NCI-H1092 treated with DMSO at 0.1 percent for 48 hours (cell line): ENCODE measurements around the gene PRICKLE2.
A peak's percentile ranks its signal among the peaks of the same experiment; 100 is the strongest.

Source experiments
- DNase-seq: peaks from one replicate; lab custom pipeline; 2025; lab: John Stamatoyannopoulos, UW

PRICKLE2 gene

DNA sequence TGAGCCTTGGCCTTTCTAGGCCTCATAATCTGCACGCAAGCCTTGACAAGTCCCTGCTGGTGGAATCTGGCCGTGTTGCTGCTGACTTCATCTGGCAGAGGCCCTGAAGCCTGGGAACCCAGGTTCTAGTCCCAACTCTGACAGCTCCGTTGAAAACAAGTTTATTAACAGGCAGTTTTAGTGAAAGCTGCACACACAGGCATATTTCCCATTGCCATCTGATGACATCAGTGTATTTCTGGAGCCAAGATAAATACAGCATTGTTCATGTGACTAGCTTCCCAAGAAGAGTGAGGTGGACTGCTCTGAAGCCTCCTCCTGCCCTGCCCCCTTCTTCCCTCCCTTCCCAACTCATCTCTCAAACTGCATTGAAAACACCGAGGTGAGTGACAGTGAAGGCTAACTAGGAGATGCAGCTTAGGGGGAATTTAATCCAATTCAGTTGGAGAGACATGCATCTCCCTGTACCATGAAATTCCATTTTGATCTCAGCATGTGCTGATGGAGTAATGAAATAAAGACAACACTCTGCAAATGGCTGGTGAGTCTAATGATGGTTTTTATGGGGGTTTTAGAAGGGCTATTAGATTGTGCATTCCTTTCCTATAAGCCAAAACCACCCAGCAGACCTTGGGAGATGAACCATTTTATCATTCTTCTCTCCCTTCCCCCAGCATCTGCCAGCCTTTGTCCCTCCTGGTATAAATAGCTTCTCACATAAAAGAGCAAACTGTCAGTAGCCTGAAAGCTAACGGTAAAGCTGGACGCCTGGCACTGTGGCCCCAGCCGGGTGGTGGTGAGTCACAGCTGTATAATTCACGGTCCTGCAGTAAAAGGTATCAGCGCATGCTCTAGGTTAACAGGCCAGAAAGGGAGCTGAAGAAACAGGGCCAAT lies 38.0 kb downstream of the PRICKLE2 start:
- no peak for DNase-seq

- DNase-seq: no peak
Measured at GRCh38 chr3:64186667-64187064, 38.6 kb downstream of the PRICKLE2 start.

DNA sequence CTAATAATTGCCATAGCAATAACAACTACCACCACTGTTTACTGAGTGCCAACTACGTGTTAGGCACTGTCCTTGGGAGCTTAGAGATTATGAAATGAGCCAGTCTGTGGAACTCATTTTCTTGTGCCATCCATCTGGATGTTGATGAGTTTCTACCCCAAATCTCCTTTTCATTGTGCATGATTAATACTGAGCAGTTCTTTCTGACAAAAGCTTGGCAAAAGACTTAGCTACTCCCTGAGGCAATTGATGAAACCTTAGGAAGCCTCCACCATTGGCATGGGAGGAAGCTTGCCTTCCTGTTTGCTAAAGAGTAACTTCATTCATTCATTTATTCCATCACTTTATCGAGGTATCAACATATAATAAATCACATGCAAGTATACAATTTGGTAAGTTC lies 39.8 kb downstream of the PRICKLE2 start:
- DNase-seq: no peak

- DNase-seq: no peak
Measured at GRCh38 chr3:64184621-64185020, 40.6 kb downstream of the PRICKLE2 start.

GRCh38 chr3:64179860-64180259 lies 45.4 kb downstream of the PRICKLE2 start:
- no peak for DNase-seq

GRCh38 chr3:64179249-64179648 lies 46.0 kb downstream of the PRICKLE2 start:
- DNase-seq: peak; percentile 41

GRCh38 chr3:64178419-64178818 lies 46.8 kb downstream of the PRICKLE2 start:
- DNase-seq: no peak

DNA sequence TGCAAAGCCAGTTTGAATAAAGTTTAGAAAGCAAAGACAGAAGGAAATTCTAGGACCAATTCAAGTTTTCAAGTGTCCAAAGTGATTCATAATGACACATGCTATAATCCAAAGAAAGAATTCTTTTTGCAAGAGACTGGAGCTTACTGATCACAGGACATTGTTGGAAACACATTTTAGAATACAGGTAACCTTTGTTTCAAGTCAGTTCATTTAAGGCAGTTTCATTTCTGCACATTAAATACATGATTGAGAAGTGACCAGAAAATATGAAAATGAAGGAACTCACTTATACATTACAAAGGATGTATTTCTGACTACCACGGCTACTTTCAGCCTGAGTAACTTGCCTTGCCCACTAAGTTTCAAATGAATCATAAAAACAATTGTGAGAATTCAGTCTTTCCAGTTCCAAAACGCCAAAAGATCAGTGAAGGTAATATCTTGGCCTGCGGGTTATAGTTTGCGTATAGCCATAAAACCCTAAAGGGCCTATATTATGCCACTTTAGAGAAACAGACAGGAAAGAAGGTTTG lies 48.7 kb downstream of the PRICKLE2 start:
- DNase-seq: no peak

DNA sequence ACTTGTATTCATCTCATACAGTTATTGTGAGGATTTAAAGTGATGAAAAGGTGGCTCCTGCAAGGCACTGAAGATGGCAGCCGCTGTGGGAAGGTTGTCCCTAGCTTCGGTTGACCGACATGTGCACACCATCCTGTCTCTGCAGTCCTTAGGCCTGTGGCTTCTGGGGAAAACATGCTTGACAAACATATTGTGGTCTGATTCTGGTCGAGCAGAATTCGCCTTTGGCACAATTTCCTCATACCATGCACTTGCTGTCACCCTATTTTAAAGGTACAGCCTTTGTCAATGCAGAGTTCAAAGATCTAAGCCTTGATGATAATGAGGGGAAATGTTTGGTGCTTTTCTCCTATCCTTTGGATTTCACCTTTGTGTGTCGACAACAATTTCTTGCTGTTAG lies 50.9 kb downstream of the PRICKLE2 start:
- DNase-seq: no peak

DNA sequence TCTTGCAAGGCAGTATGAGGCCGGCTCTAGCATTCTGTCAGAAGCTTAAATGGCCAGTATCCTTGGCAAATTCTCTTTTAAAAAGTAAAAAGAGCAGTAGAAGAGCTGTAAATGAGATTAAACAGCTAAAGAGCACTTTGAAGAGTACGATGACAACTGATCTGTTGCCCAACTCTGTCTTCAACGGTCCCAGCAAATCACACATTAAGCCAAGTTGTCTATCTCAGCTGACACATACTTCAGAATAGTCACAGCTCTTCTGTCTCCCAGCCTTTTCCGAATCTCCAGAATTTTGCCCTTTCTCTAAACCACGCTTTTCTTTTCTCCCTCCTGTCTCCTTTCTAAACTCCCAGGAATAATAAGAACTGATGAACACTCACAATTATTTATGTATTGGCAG lies 51.7 kb downstream of the PRICKLE2 start:
- DNase-seq: no peak

GRCh38 chr3:64170270-64170669 lies 55.0 kb downstream of the PRICKLE2 start:
- DNase-seq: no peak

DNA sequence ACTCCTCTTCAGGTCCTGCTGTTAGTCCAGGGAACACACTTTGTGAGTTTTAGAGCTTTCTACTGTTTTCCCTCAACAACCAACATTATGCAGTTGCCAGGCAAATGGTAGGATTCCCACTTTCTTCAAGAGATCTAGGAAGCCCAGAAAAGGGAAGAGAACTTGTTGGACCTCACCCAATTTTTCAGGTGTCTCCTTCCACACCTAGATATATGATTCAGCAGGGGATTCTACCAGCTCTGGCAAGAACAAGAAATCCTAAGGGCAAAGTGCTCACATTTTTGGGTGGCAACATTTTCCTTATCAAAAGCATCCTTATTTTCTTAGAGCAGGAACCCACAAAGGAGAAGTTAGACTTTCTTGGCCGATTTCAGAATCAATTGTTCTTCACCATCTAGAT lies 57.4 kb downstream of the PRICKLE2 start:
- DNase-seq: no peak

GRCh38 chr3:64167351-64167750 lies 57.9 kb downstream of the PRICKLE2 start:
- DNase-seq: no peak

DNA sequence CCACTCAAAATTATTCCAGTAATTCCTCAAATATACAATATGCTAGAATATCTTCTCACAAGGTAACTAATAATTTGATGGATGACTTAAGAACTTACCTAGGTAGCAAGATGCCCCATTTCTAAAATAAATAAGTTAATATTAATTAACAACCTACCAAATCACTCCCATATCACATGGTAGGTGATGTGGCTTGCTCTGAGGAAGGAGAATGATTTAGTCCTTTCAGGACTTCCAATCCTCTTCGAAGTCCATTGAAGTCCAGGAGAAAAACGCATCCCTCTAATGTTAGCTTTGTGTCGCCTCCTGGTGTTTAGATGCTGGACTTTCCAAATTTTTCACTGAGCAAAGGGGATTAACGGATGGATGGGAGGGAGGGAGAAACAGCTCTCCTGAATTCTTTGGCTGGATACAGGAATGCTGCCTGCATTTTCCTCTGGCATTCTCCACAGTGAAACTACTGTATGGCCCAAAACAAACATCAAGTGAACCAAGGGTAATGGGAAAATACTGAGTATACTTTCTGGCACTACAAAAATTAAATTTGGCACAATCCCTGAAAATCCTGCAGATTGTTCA lies 58.6 kb downstream of the PRICKLE2 start:
- peak; percentile 8 for DNase-seq

DNA sequence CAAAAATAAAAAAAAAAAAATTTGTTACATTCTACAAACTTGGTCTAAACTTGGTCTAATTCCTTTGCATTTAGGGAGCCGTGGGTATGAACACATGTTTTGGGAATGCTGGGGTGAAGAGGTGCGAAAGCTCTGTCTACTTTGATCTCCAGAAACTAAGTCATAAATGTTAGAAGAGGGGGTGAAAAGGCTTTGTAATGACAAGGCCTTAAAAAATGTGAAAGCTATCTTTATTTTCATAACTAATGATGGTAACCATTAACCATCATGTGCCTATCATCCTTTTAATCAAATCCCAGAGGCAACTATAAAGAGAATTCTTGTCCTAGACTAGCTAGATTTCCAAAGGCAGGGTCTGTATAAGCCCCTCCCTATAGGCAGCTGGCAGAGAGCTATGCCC lies 60.9 kb downstream of the PRICKLE2 start:
- no peak for DNase-seq

DNA sequence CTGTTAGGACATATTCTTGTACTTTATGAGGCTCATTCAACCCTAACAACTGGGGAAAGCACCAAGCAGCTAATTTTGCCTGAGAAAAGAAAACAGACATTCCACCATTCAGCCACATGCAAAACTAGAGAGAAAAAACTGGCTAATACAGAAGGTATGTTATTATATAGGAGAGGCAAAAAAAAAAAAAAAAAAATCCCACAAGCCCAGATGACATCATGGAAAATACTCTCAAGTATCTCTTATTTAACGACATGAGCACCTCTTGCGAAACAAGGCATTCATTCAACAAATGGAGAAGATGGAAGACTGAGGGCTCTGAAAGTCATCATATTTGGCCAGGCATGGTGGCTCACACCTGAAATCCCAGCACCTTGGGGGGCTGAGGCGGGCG lies 61.5 kb downstream of the PRICKLE2 start:
- DNase-seq: no peak

DNA sequence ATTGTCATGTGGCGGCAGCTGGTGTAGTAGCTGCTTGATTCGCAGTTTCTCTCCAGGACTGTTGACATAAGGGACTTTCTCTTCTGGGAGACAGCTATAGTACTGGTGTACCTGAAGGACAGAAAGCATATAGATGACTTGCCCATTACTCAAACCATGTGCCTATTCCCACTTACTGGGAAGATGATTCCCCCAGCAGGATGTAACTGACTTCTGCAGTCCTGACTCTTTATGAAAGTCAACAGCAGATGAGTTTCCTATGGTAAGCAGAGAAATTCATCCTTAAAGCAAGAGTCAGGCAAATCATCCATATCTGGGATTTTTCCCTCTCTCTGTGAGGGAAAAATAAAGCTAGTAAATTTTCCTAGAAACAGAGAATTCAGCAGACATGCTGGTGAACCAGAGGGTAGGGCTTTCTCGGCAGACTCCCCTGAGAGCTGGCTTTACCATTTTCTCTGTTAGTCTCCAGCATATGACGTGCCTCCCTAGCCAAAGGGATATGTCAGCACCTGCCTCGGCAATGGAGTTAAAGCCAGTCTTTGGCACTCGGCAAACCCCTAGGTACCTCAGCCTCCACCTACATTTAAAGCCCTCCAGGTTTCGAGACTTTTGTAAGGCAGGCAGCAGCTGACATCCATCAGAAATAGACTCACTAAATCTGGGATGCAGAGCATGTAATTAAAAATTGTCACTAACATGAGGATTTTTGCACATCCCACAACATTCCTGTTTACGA lies 62.1 kb downstream of the PRICKLE2 start:
- peak; percentile 30 for DNase-seq

DNA sequence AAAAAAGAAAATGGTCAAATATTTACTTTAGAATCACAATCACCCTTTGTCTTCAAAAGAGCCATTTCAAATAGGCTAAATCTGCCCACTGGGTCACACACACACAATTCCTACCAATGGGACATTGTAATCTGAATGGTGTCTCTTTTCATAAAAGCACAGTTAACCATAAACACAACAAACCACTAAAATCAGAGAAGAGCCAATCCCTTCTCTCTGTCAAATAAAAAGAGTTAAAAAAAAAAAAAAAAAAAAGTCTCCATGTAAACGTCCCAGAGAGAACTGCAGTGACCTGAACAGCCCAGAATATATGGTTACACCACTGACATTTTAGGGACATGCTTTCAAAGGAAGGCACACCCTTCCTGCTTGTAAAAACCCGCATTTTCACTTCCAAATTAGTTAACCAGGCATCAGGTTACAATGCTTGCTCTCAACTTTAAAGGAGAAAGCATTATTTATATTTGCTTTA lies 63.7 kb downstream of the PRICKLE2 start:
- peak; percentile 45 for DNase-seq

DNA sequence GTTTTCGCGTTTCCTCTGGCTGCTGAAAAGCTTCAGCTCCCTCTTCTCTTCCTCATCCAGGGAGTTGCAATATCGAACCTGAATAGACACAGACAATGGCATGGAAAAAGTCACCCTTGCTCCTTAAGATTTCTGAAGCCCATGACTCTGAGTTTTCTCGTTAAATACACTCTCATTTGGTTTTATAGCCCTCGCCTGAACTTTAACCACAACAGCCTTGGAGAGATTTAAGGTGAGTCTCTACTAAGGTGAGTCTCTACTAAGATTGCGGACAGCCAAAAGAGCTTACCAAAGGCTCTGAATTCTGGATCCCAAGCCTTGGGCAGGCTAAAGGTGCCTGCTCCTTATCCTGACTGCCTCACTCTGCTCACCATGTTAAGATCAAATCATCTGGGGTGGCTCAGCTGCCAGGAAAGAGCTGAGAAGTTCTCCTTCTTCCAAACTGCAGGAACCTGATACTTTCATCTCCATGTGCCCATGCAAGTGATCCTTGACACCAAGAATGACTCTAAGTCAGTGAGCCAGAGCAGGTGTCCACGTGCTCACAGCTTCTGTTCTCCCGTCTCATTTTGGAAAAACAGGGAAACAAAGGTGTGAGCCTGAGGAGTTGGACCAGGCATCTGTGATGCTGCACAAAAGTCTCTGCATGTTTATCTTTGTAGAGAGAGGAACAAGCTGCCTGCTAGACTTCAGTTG lies 65.1 kb downstream of the PRICKLE2 start:
- DNase-seq: no peak

GRCh38 chr3:64158334-64158733 lies 66.9 kb downstream of the PRICKLE2 start:
- DNase-seq: no peak

DNA sequence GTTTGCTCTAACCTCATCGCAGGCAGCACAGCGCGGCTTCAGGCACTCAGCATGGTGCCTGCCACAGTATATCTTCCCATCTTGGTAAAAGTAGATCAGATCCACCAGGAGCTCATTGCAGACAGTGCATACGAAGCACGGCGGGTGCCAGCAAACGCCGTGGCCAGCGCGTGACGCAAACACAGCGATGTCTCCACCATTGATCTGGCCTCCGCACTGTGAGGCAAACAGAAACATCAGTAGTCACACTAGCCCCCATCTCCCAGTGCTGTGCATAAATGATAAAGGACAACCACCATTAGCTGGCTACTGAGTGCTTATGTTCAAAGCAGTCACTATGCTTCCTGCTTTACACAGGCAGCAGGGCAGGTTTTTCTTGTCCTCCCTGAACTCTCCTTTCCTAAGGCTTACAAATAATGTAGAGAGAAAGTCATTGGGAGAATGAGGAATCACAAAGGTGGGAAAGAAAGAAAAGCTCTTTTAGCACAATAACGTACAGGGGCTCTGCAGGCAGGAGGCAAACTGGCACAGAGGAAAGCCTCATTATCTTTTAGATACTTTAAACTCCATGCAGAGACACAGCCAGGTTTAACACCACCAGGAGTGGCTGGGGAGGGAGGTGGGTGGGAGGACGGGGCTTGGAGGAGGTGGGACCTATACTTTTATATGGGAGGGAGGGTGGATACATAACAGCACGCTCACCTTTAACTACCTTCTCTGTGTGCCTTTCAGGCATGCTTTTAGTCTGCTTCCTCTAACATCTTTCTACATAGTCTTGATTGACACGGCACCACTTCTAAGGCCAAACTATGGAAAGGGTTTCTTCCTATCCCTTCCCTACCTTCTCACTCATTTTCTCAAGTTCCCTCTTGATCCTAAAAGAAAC lies 67.9 kb downstream of the PRICKLE2 start:
- no peak for DNase-seq
